ENCODE data around the gene SUN1.

The SUN1 gene

GRCh38 chr7:849145-849544 is 16.9 kb downstream of the SUN1 start:
- H3K4me3 ChIP-seq (ENCODE audit: low read length): no peak overlapping the region
- DNase-seq (ENCODE audit: low read depth): no peak
- TF ChIP-seq CTCF (conservative IDR thresholded peaks at IDR 0.05; ENCODE audit: low read length): no peak

GRCh38 chr7:849781-850180 is 17.5 kb downstream of the SUN1 start:
- TF ChIP-seq CTCF (conservative IDR thresholded peaks at IDR 0.05; ENCODE audit: low read length): no peak
- H3K4me3 ChIP-seq (ENCODE audit: low read length): no peak overlapping the region
- DNase-seq (ENCODE audit: low read depth): no peak

- no peak for TF ChIP-seq CTCF (conservative IDR thresholded peaks at IDR 0.05; ENCODE audit: low read length)
- no peak overlapping the region for H3K4me3 ChIP-seq (ENCODE audit: low read length)
These were observed 18.9 kb downstream of the SUN1 start for GRCh38 chr7:851204-851603.

GRCh38 chr7:853366-854117 is 21.3 kb downstream of the SUN1 start:
- H3K4me3 ChIP-seq (ENCODE audit: low read length): no peak overlapping the region
- TF ChIP-seq CTCF (conservative IDR thresholded peaks at IDR 0.05; ENCODE audit: low read length): no peak
- no peak for DNase-seq (ENCODE audit: low read depth)

More at GRCh38 chr7:851204-851603, 18.9 kb downstream of the SUN1 start:
- DNase-seq (ENCODE audit: low read depth): no peak

- no peak for DNase-seq (ENCODE audit: low read depth)
- no peak overlapping the region for H3K4me3 ChIP-seq (ENCODE audit: low read length)
These were observed 22.0 kb downstream of the SUN1 start for GRCh38 chr7:854118-854775.

GRCh38 chr7:855686-856369 is 23.6 kb downstream of the SUN1 start:
- no peak overlapping the region for H3K4me3 ChIP-seq (ENCODE audit: low read length)
- no peak for DNase-seq (ENCODE audit: low read depth)
- no peak for TF ChIP-seq CTCF (conservative IDR thresholded peaks at IDR 0.05; ENCODE audit: low read length)

More at GRCh38 chr7:854118-854775, 22.0 kb downstream of the SUN1 start:
- TF ChIP-seq CTCF (conservative IDR thresholded peaks at IDR 0.05; ENCODE audit: low read length): no peak

All from AG10803 (cell line).